Umbilical cord (tissue), 2 donors: ENCODE measurements around the gene PLP1. TPM values are rescaled to one million over a fixed set of nuclear protein-coding genes. Genes with fewer than 3 reads are reported as not detected.
"Not testable (repeated sequence)": the region's sequence is repeated elsewhere in the genome, so short reads cannot be mapped to it uniquely, and the experiment has no call there.

Experiments
- DNase-seq: peaks from one replicate; pipeline ENCODE4 v3.0.0-alpha.2; 2015; ENCODE audit warnings: low spot score
- total RNA-seq: library from RNA; depleted of rRNA; stranded (reverse); fragments of >200 nt; gene quantifications from one replicate; pipeline ENCODE4 v1.2.3, GENCODE V29; 2014; ENCODE audit warnings: low replicate concordance; ENCODE audit not compliant: insufficient read depth

PLP1 gene
- total RNA-seq, 1 donor from 2014 or later = 19.0 TPM

DNA sequence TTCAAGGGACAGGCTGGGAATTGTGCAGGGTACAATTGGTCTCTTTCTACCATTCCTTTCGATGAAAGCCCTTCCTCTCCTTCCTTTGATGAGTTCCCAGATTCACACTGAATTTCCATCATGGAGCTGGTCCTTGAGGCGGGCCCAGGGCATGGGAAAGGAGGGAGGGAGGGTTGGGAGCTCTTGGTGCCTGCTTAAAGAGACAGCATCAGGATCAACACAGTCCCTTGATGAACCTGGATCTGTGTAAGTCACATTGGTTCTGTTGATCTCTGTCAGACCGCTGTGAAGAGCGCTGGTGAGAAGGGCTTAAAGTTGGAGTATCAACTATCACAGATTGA, 4.4 kb downstream of the PLP1 start:
- no peak for DNase-seq

DNA sequence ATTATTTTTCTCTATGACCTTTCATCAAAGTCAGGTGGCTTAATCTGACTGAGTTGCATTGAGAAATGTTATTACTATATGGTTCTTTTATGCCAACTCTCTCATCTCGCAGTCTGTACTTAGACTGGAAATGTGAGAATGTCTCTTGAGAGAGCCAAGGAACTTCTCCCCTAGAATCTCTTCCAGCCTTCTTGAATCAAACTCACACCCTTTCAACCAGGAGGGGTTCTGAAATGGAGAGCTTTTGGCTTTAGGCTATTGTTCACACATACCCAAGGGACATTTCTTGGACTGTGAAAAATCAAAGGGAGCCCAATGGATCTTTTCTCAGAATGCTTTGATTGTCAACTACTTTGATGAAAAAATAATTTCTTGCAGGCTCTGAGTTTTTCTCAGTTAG, 5.1 kb downstream of the PLP1 start:
- DNase-seq = no peak

- no peak for DNase-seq
Observed at GRCh38 chrX:103782640-103783039, 6.0 kb downstream of the PLP1 start.

DNA sequence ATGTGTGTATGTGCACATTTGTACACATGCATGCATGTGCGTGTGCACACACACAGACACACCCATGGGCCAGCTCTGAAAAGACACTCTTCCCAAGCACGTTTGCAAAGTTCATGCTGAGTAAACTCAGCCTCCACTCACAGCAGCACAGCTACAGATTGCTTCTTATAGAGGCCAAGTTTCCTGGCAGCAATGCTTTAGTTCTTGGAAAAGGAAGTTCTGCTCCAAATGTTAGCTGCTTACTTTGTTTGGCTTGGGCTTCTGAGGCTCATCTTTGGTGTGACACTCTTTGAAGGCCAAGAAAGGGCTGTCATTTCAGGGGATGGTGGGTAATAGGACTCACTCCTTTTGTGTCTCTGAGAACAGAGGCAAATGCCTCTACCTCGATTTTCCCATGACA, 6.6 kb downstream of the PLP1 start:
- peak; percentile 24 for DNase-seq

DNA sequence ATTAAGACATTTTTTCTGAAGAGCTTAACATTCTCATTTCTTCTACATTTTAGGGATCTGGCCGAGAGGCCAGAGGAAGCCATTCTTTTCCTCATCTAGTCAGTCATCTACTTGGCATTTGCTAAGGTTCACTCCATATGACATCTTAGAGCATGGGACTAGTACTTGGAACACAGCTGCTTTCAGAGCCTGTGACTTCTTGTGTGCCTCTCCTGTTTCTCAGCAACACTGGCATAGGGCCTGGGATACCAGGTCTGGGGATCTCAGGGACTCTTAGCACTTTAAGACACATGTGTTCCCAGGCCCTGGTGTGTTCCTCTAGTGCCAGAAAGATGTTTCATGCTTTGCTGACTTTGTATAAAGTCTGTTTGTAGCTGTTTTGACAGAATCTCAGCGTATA, 7.3 kb downstream of the PLP1 start:
- DNase-seq = peak; percentile 15

DNA sequence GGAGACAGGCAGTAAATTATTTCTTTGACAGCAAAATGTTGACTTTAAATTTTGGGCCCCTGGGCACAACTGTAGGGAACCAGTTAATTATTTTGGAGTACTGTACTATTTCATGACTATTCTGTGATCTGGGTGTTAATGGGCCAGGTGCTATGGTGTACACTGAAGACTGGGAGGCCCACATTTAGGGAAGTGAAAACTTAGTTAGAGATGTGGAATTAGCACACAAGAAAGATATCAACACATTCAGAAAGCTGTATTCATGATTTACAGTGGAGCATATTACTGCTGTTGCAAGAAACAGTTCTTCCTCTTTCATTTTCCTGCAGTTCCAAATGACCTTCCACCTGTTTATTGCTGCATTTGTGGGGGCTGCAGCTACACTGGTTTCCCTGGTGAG, 12.4 kb downstream of the PLP1 start:
- no peak for DNase-seq

DNA sequence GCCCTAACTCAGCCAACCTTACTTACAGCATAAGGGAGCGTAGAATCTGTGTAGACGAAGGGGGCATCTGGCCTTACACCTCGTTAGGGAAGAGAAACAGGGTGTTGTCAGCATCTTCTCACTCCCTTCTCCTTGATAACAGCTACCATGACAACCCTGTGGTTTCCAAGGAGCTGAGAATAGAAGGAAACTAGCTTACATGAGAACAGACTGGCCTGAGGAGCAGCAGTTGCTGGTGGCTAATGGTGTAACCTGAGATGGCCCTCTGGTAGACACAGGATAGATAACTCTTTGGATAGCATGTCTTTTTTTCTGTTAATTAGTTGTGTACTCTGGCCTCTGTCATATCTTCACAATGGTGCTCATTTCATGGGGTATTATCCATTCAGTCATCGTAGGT, 14.6 kb downstream of the PLP1 start:
- no peak for DNase-seq

- no peak for DNase-seq
Observed at GRCh38 chrX:103791826-103792485, 15.3 kb downstream of the PLP1 start.

GRCh38 chrX:103792916-103793544, 16.4 kb downstream of the PLP1 start:
- no peak for DNase-seq

DNA sequence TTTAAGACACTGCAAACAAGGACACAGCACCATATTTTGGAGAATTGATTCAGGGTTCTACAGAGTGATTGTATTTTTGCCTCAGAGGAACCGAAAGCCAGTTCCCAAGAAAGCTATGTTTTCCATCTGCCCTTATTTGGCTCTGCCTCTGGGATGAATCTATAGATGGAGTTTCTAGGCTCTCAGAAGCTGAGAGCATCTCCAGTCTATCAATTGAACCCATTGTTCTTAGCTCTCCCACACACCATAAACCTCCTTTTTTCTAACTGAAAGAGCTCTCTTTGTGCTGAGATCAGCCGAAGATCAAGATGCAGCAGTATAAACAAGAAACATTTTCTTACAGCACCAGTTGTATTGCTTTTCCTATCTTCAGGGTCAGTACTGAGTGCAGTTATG, 16.9 kb downstream of the PLP1 start:
- no peak for DNase-seq

DNA sequence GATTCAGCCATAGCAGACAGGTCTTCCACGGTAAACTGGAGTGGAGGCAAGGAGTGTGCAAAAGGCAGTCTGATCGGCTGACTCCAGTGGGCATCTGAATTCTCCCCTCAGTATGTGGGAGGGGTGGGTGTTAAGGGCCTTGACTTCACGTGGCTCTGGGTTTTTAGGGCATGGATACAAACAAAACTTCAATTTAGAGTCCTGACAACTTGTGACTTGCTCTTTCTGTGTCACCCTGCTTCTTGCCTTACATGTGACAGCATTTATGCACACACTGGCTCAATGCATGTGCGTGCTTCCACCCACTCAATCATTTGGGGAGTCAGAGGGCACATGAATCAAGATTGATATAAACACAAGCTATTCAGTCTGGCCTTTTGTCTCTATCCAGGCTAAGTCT, 17.5 kb downstream of the PLP1 start:
- DNase-seq = no peak

DNA sequence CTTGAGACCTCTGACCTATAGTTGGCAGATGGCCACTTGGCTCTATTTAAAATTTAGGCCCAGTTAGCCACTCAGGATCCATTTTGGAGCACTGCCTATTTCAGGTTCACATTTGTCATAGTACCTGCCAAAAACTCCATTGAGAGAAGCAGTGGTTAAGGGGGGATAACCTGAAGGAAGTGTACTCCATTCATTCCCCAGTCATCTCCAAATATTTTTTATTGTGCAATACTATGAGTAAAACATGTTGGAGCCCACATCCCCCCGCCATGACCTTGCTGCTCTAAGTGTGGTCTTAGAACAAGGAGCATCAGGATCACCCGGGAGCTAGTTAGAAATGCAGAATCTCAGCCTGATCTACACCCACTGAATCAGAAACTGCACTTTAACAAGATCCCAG, 21.1 kb downstream of the PLP1 start:
- no peak for DNase-seq

- no peak for DNase-seq
Observed at GRCh38 chrX:103800318-103800717, 23.7 kb downstream of the PLP1 start.

DNA sequence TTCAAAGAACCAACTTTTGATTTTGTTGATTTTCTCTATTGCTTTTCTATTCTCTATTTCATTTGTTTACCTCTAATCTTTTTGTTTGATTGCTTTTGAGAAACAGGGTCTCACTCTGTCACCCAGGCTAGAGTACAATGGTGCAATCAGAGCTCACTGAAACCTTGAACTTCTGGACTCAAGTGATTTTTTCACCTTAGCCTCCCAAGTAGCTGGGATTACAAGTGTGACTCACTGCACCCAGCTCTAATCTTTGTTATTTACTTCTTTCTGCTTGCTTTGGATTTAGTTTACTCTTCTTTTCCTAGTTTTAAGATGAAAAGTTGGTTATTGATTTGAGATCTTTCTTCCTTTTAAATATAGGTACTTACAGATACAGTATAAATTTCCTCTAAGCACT, 29.2 kb downstream of the PLP1 start:
- no peak for DNase-seq

DNA sequence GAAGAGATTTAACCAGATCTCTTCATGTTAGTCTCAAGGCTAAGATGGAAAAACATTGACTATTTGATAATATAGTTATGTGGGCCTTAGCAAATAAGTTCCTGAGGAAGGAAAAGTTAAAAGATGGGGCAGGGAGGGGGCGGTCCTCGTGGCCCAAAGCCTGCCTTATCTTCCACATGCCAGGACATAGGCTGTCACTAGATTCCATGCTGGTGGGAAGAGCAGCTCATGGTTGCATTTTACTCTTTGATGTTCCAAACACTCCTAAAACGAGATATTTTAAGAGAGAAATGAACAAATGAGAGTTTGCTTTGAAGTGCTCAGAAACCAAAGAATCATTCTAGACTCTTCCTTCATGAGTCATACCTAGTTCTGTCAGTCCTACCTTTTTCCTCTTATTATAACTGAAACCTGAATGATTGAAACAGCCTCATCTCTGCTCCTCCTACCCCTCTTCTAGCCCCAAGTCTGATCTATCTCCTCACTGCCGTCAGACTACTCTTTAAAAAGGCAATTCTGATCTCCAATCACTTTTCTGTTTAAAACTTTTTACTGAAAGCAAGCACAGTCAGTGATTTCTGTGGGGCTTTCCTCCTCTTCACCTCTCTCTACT, 30.3 kb downstream of the PLP1 start:
- no peak for DNase-seq

- DNase-seq = no peak
Observed at GRCh38 chrX:103811858-103812257, 35.2 kb downstream of the PLP1 start.

DNA sequence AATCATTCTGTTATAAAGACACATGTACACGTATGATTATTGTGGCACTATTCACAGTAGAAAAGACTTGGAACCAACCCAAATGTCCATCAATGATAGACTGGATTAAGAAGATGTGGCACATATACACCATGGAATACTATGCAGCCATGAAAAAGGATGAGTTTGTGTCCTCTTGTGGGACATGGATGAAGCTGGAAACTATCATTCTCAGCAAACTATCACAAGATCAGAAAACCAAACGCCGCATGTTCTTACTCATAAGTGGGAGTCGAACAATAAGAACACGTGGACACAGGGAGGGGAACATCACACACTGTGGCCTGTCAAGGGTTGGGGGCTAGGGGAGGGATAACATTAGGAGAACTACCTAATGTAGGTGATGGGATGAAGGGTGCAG, 40.5 kb downstream of the PLP1 start:
- DNase-seq = not testable (repeated sequence)

GRCh38 chrX:103817502-103817901, 40.9 kb downstream of the PLP1 start:
- peak; percentile 56 for DNase-seq

DNA sequence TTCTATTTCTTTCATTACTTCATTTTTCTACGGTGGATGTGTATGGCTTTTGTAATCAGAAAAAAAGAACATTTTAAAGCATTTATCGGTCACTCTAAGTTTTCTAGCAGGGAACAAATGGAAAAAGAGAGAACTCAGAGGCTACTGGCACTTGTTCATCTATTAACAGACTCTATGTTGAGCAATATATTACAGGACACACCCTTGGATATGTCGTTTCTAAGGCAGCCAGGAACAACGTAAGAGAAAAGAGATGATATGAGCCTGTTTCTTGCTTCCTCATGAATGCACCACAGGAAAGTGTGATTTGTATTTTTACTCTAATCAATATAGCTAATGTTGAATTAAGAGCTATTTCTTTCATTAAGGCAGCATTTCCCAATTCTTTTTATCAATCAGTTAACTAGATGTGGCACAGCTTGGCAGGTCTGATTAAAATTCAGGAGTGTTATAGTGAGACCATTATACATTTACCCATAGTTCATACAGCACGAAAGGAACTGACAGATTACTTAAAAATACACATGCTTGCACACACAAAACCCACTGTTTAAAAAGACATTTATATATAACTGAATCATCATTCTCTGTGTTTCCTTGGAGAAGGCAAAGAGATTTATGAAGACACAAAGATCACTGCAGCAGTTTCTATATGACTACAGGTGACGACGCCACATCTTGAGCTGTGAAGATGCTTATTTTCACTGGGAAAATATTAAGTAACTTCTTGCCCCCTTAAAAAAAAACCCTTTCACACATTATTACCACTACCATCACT, 42.4 kb downstream of the PLP1 start:
- peak; percentile 19 for DNase-seq

DNA sequence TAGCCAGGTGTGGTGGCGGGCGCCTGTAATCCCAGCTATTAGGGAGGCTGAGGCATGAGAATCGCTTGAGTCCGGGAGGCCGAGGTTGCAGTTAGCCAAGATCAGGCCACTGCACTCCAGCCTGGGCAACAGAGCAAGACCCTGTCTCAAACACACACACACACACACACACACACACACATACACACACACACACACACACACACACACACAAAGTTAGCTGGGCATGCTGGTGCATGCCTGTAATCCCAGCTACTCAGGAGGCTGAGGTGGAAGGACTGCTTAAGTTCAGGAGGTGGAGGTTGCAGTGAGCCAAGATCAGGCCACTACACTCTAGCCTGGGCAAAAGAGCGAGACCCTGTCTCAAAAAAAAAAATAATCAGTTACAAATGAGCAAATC, 44.2 kb downstream of the PLP1 start:
- DNase-seq = not testable (repeated sequence)

- DNase-seq = peak; percentile 18
Observed at GRCh38 chrX:103823591-103823990, 47.0 kb downstream of the PLP1 start.

DNA sequence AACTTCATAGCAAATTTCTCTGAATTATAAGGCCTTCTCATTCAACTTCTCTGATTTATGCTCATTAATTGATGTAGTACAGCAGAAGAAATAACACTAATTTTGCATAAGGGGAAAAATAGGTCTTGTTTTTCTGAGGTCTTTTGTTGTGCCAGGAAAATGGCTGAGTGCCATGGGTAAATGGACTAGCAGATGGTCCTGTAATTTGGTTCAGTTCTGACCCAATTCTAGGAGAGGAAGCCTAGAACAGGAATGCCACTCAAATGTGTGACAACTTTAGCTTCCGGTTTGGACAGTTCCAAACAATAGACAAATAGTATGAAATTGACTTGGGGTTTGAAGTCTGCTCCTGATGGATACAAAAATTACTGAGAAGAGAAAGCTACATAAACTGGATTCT, 49.2 kb downstream of the PLP1 start:
- DNase-seq = no peak

GRCh38 chrX:103828529-103828928, 51.9 kb downstream of the PLP1 start:
- DNase-seq = peak; percentile 48
